Right lobe of liver (tissue), 6 donors: ENCODE results near the gene ICE2. TPM values are rescaled to one million over a fixed set of nuclear protein-coding genes. Genes with fewer than 3 reads are reported as not detected.

Experiments
- ATAC-seq, 4 donors: fragments of 200-7000 bp; cut with Tn5 transposase; one replicate each; pipeline ENCODE4 v1.9.1; 2020; ENCODE audit warnings: mild to moderate bottlenecking in 4 of 4, moderate library complexity in 4 of 4
- DNase-seq, 3 donors: peaks; one replicate each; pipeline ENCODE4 v3.0.0-alpha.2; 2020
- H3K27ac ChIP-seq, 3 donors: fragments of 200-600 bp; one replicate each; pipeline ENCODE4 v1.8.0; 2022
- H3K27me3 ChIP-seq, 2 donors: fragments of 200-600 bp; one replicate each; pipeline ENCODE4 v1.8.0; 2022
- H3K36me3 ChIP-seq, 4 donors: fragments of 200-600 bp; sonication (generic) in 1 of 4; one replicate each; pipeline versions ENCODE4 v1.5.1 to v1.8.0; 2017 to 2022; ENCODE audit warnings: control low read depth in 1 of 4
- H3K4me1 ChIP-seq, 4 donors: fragments of 200-600 bp; sonication (generic) in 1 of 4; one replicate each; pipeline versions ENCODE4 v1.5.1 to v1.8.0; 2017 to 2022; ENCODE audit warnings: control low read depth in 1 of 4
- H3K4me3 ChIP-seq, 3 donors: fragments of 200-600 bp; one replicate each; pipeline ENCODE4 v1.8.0; 2022
- H3K9me3 ChIP-seq, 4 donors: fragments of 200-600 bp; sonication (generic) in 1 of 4; one replicate each; pipeline versions ENCODE4 v1.5.1 to v1.8.0; 2017 to 2022; ENCODE audit warnings: control low read depth in 1 of 4
- CTCF ChIP-seq, 4 donors: fragments of 200-600 bp in 3 of 4; fragments of 450-650 bp in 1 of 4; IDR thresholded peaks; one replicate each; pipeline versions ENCODE4 v1.5.1 to v1.8.0; 2016 to 2022; ENCODE audit warnings: antibody characterized with exemption in 4 of 4, mild to moderate bottlenecking in 2 of 4
- POLR2A ChIP-seq: fragments of 450-650 bp; IDR thresholded peaks from one replicate; pipeline ENCODE4 v1.6.1; 2017; ENCODE audit warnings: antibody characterized with exemption, mild to moderate bottlenecking
- WGBS: methylation state at CpG from one replicate; pipeline ENCODE4 v1.1.6; 2018; ENCODE audit warnings: low coverage, low lambda C conversion rate; ENCODE audit not compliant: insufficient coverage; ENCODE audit errors: missing lambda C conversion rate; 5-methylcytosine and 5-hydroxymethylcytosine counted together
- intact Hi-C, 2 donors: fragments of 100-400 bp; cut with DNase I; formaldehyde crosslinking; loops; one replicate each; pipeline versions ENCODE4 v1.11.2 to v1.14.1; 2022
- total RNA-seq, 6 experiments: library from RNA; depleted of rRNA in 2 of 6; stranded (reverse); fragments of >200 nt in 2 of 6; fragmentation: NEBNext Ultra II Directional in 3 of 6; extraction: Animal tissue kit (Norgen Biotek cat#: 25700) in 3 of 6; gene quantifications; one replicate each; pipeline versions ENCODE4 v1.1.0 to v1.2.4, GENCODE V29; 2016 to 2023
- donor health status: DM: no; HTN: yes; CAD: no.
- donor health status: DM: no; HTN: no; CAD: no.
- donor health status: DM: no; HTN: no; CAD: no.
- donor health status: DM: no; HTN: yes; CAD: no.
- donor health status: DM: no; HTN: yes; CAD: no.

Gene ICE2
- total RNA-seq, 6 experiments from 2014 or later, result 13.1 to 31.7 (median 17.6) TPM

- no peak for TF ChIP-seq CTCF (IDR thresholded peaks at IDR 0.05)
- no peak for TF ChIP-seq POLR2A
- Histone ChIP-seq H3K27me3 (no peaks in the 10 kb centered on the region), H3K4me1 (no peaks in the 10 kb centered on the region), H3K9me3 (no peaks in the 10 kb centered on the region), H3K4me3 (no peak overlapping the region), H3K36me3 (peaks cover 0 to 37% (median 19%) of the 10 kb centered on the region in 4 donors), H3K27ac (no peak overlapping the region)
- intact Hi-C loops, result no loop called here
- WGBS, result 46% methylated on average over 3 of the region's 3 CpGs
- DNase-seq (no peak), ATAC-seq (no peak)
Observed at GRCh38 chr15:60494108-60494507, 15.2 kb upstream of the ICE2 start.

- intact Hi-C loops, result no loop called here
- no peak overlapping the region for H3K4me3 ChIP-seq
- 81% methylated on average over 4 of the region's 4 CpGs for WGBS
- DNase-seq (no peak), ATAC-seq (peak in 1 of 4 donors; percentile 39)
- H3K4me1 ChIP-seq, result no peaks in the 10 kb centered on the region
- peaks cover 0 to 30% (median 15%) of the 10 kb centered on the region in 4 donors for H3K36me3 ChIP-seq
- TF ChIP-seq CTCF (IDR thresholded peaks at IDR 0.05), result no peak
- TF ChIP-seq POLR2A, result no peak
- H3K27me3 ChIP-seq, result no peaks in the 10 kb centered on the region
- H3K9me3 ChIP-seq, result no peaks in the 10 kb centered on the region
- H3K27ac ChIP-seq, result no peak overlapping the region
Observed at GRCh38 chr15:60493166-60493565, 14.2 kb upstream of the ICE2 start.

GRCh38 chr15:60486742-60487141, 7.8 kb upstream of the ICE2 start:
- no peaks in the 10 kb centered on the region for H3K36me3 ChIP-seq
- TF ChIP-seq POLR2A (no peak), CTCF (IDR thresholded peaks at IDR 0.05) (no peak)
- H3K27ac ChIP-seq, result no peak overlapping the region
- intact Hi-C loops, result no loop called here
- H3K4me3 ChIP-seq, result no peak overlapping the region
- H3K4me1 ChIP-seq, result peaks cover 0 to under 1% (median 0%) of the 10 kb centered on the region in 4 donors
- DNase-seq (no peak), ATAC-seq (no peak)
- 100% methylated on average over 2 of the region's 2 CpGs for WGBS
- no peaks in the 10 kb centered on the region for H3K9me3 ChIP-seq
- no peaks in the 10 kb centered on the region for H3K27me3 ChIP-seq

GRCh38 chr15:60485365-60486055, 6.6 kb upstream of the ICE2 start:
- TF ChIP-seq CTCF (IDR thresholded peaks at IDR 0.05) (no peak), POLR2A (no peak)
- Histone ChIP-seq H3K4me3 (no peak overlapping the region), H3K27ac (no peak overlapping the region), H3K9me3 (no peaks in the 10 kb centered on the region), H3K4me1 (peaks cover 0 to 10% (median 4%) of the 10 kb centered on the region in 4 donors), H3K27me3 (no peaks in the 10 kb centered on the region), H3K36me3 (no peaks in the 10 kb centered on the region)
- intact Hi-C loops, result no loop called here
- WGBS, result 79% methylated on average over 4 of the region's 6 CpGs
- no peak for ATAC-seq
- DNase-seq, result no peak
